Cortex of kidney (tissue), 1 donor: Measurements from ENCODE around the gene ZNF561.

Experiments used
- DNase-seq: peaks from one replicate; lab custom pipeline; 2025; lab: John Stamatoyannopoulos, UW

The ZNF561 gene

DNA sequence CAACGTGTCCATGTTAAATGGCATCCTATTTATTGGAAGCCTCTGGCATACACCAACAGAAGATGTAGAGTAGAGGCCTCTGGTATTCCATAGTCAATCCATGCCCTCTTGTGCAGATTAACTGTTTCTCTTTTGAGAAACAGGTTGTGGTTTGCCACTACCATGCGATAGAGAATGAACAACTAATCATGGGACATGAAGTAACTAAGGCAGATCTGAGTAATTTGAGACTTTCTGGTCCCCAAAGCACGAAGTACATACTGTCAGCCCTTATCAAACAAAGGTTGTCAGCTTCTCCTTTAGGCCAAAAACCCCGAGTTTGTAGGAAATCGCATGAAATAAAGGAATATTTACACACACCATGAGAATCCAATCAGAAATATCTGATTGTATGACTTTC lies 40.3 kb downstream of the ZNF561 start:
- no peak for DNase-seq

DNA sequence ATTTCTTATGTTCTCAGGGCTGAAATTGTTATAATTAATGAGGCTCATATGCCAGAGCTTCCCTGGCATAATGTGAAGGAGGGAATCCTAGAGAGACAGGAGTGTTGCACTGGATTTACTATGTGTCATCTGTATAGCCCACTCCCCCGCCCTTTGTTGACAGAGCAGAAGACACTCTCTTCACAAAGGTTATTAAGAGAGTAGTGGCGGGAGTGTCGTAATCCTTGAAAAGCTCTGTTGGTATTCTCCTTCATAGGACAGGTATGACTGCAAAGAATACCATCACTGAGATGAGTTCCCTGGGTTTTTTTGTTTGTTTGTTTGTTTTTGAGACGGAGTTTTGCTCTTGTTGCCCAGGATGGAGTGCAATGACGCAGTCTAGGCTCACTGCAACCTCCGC lies 50.8 kb downstream of the ZNF561 start:
- no peak for DNase-seq

DNA sequence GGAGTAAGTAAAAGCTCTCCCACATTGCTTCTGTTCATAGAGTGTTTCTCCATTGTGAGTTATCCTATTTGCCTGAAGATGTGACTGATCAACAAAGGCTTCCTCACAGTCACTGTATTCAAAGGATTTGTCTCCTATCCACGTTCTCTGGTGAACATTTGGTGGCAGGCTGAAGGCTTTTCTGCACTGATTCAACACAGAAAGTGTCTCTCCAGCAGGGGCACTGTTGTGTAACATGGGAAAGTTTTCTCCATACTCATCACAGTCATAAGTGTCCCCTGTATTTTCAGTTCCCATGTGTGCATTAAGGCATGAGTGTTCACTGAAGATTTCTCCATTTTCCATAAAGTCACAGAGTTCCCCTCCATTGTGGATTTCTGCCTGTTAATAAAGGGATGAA lies 54.3 kb downstream of the ZNF561 start:
- no peak for DNase-seq

DNA sequence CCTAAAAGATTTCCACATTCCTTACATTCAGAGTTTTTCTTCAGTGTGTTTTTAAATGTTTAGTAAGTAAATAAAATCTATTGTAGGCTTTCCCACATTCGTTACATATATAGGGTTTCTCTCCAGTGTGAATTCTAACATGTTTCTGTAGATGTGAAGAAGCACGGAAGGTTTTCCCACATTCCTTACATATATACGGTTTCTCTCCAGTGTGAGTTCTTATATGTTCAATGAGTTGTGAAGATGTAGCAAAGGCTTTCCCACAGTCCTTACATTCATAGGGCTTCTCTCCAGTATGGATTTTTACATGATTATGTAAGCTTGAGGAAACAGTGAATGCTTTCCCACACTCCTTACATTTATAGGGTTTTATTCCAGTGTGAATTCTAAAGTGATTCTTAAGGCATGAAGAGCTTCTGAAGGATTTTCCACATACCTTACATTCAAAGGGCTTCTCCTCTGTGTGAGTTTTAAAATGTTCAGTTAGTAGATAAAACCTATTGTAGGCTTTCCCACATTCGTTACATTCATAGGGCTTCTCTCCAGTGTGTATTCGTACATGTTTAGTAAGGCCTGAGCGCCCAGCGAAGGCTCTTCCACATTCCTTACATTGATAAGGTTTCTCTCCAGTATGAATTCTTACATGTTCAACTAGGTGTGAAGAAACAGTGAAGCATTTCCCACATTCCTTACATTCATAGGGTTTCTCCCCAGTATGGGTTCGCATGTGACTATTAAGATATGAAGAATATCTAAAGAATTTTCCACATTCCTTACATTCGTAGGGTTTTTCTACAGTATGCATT lies 54.9 kb downstream of the ZNF561 start:
- no peak for DNase-seq
